SJSA1 (cell line): ENCODE measurements around the gene FOXN4. TPM values are rescaled to one million over a fixed set of nuclear protein-coding genes. Genes with fewer than 3 reads are reported as not detected.
A peak's percentile ranks its signal among the peaks of the same experiment; 100 is the strongest.

Experiments
- DNase-seq, 2 experiments: peaks; one replicate each; pipeline ENCODE4 v3.0.0-alpha.2; 2015 to 2020; ENCODE audit warnings: low spot score in 2 of 2, low read depth in 1 of 2
- H3K27ac ChIP-seq: fragments of 250-450 bp; sonication (Bioruptor Pico); 2 replicates; pipeline ENCODE4 v1.5.1; 2020; ENCODE audit warnings: mild to moderate bottlenecking, moderate library complexity
- H3K27me3 ChIP-seq: fragments of 250-450 bp; sonication (Bioruptor Pico); replicated peaks from 2 replicates; pipeline ENCODE4 v1.5.1; 2020; ENCODE audit warnings: mild to moderate bottlenecking, moderate library complexity
- H3K36me3 ChIP-seq: fragments of 250-450 bp; sonication (Bioruptor Pico); 2 replicates; pipeline ENCODE4 v1.5.1; 2020; ENCODE audit warnings: mild to moderate bottlenecking
- H3K4me1 ChIP-seq: fragments of 250-450 bp; sonication (Bioruptor Pico); replicated peaks from 2 replicates; pipeline ENCODE4 v1.6.1; 2021; ENCODE audit warnings: mild to moderate bottlenecking
- H3K4me3 ChIP-seq: fragments of 250-450 bp; sonication (Bioruptor Pico); 2 replicates; pipeline ENCODE4 v1.5.1; 2020; ENCODE audit warnings: mild to moderate bottlenecking
- H3K9me3 ChIP-seq: fragments of 250-450 bp; sonication (Bioruptor Pico); replicated peaks from 2 replicates; pipeline ENCODE4 v1.5.1; 2020; ENCODE audit warnings: mild to moderate bottlenecking
- total RNA-seq: library from RNA; depleted of rRNA; stranded (reverse); fragments of >200 nt; shearing (Covaris generic); gene quantifications from 2 replicates; pipeline ENCODE4 v1.2.3, GENCODE V29; 2014

The FOXN4 gene
- total RNA-seq, 1 experiment from 2014 or later = not detected

DNA sequence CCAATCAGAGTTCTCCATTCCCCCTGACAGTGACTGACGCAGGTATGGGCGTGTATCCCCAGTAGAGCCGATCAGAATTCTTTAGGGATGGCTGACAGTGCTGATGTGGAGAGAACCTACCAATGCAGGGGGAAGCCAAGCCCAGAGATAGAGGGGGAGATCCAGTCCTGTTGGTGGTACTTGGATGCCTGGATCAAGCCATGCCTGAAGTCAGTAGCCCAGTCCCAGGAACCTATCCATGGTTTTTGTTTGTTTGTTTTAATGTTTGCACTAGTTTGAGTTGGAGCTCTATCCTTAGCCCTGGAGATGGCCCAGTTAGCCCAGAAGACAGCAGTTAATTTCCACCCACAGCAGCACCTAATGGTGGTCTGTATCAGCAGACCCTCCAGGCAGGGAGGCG, 40.2 kb downstream of the FOXN4 start:
- no peaks in the 10 kb centered on the region for H3K4me1 ChIP-seq
- DNase-seq = no peak
- H3K27me3 ChIP-seq = no peaks in the 10 kb centered on the region
- no peak overlapping the region for H3K27ac ChIP-seq
- no peak overlapping the region for H3K4me3 ChIP-seq
- no peaks in the 10 kb centered on the region for H3K36me3 ChIP-seq
- no peaks in the 10 kb centered on the region for H3K9me3 ChIP-seq

DNA sequence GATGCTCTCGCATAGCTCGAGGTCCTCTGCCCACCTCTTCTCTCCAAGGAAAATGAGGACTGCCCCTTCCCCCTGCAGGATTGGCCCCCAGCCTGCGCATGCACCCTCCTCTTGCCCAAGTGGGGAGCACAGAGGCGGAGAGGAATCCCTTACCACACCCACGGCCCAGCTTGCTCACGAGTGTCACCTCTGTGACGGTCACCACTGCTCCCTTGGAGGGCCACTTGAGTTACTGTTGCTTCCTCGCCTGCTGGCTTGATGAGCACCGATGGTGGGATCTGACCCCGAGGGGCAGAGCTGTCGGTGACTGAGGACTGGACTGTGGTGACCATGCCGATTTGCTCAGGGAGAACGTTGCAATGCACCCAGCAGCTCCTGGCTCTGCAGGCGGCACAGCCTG, 41.7 kb downstream of the FOXN4 start:
- no peaks in the 10 kb centered on the region for H3K36me3 ChIP-seq
- DNase-seq = no peak
- H3K4me3 ChIP-seq = no peak overlapping the region
- no peaks in the 10 kb centered on the region for H3K4me1 ChIP-seq
- no peak overlapping the region for H3K27ac ChIP-seq
- H3K27me3 ChIP-seq = no peaks in the 10 kb centered on the region
- no peaks in the 10 kb centered on the region for H3K9me3 ChIP-seq

DNA sequence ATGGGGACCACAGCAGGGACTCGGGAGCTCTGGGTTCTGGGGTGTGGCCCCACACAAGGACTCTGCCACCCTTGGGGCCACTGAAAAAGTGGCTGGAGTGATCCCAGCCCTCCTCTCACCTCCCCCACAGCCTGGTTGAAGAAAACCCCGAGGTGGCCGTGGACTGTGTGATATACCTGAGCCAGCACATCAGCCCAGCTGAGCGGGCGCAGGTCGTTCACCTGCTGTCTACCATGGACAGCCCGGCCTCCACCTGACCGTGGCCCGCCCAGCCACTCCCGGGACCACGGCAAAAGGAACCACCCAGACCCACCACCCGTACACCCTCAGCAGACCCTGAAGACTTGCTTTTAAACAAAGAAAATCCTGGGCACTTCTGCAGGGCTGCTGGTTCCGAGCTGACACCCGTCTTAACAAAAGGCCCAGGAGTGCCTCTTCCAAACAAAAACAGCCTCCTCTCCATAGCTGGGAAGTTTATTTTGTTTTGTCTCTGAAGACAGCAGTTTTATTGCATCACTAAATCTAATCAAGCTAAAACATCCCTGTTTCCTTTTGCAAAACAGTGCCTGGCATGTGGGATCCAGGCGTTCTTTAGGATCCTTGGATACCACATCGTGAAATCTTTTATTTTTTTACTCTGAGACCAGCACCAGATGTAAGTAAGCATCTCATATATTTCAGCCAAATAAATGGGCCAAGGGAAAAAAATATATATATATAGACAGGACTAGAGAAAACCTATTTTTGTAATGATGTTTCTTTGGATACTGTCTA, 42.8 kb downstream of the FOXN4 start:
- DNase-seq = no peak
- no peaks in the 10 kb centered on the region for H3K9me3 ChIP-seq
- no peak overlapping the region for H3K4me3 ChIP-seq
- no peaks in the 10 kb centered on the region for H3K36me3 ChIP-seq
- H3K27ac ChIP-seq = no peak overlapping the region
- H3K27me3 ChIP-seq = no peaks in the 10 kb centered on the region
- no peaks in the 10 kb centered on the region for H3K4me1 ChIP-seq

DNA sequence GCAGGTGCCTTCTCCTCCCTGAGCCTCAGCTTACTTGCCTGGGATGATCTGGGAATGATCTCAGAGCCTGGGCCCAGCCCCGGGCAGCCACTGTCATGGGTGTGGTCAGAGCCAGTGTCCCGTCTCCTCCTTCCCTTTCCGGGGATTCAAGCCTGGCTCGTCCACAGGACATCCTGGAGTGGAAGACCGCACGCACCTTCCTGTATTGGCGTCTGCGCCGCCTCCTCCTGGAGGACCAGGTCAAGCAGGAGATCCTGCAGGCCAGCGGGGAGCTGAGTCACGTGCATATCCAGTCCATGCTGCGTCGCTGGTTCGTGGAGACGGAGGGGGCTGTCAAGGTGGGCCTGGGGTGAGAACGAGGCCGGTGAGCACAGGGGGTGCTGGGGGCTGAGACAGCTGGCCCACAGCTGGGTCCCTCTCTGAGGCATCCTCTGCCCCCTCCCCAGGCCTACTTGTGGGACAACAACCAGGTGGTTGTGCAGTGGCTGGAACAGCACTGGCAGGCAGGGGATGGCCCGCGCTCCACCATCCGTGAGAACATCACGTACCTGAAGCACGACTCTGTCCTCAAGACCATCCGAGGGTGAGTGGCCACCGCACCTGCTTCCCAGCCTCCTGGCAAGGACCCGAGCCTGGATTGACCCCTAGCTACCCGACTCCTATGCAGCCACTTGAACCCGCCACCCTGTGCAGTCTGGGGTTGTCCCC, 44.0 kb downstream of the FOXN4 start:
- H3K4me3 ChIP-seq = no peak overlapping the region
- no peaks in the 10 kb centered on the region for H3K9me3 ChIP-seq
- DNase-seq = no peak

DNA sequence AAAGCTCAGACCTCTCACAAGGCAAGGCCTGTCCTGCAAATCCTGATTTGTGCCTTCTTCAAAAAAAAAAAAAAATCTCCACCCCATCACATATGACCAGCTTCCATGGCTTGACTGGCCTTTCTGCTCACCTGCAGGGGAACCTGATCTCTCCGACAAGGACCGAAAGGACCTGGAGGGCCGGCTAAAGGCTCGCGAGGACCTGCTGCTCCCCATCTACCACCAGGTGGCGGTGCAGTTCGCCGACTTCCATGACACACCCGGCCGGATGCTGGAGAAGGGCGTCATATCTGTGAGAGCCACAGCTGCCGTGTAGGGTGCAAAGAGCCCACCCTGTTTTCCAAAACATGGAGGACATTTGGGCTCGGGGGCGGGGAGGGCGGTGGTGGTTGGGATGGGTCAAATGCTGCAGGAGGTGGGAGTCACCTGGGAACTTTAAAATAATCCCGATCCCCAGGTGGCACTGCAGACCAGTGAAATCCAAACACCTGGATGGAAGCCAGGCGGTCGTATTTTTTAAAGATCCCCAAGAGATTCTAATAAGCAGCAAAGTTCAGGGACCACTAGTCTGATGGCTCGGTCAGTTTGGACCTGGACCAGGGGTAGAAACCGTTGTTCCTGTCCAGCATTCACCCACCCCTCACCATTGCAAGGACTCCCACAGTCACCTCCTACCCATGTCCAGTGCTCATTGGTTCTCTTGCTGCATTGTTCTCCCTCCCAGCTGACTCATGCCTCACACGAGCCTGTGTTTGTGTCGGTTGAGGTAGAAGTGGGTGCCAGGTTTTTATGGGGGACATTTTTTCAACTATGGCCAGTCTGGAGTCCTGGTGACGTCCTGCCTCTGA, 44.8 kb downstream of the FOXN4 start:
- Histone ChIP-seq H3K4me1 (no peaks in the 10 kb centered on the region), H3K27ac (no peak overlapping the region), H3K36me3 (no peaks in the 10 kb centered on the region), H3K4me3 (no peak overlapping the region), H3K9me3 (no peaks in the 10 kb centered on the region), H3K27me3 (no peaks in the 10 kb centered on the region)
- peak; percentile 21 to 71 for DNase-seq

More for the DNA sequence above, 44.0 kb downstream of the FOXN4 start:
- Histone ChIP-seq H3K4me1 (no peaks in the 10 kb centered on the region), H3K36me3 (no peaks in the 10 kb centered on the region), H3K27ac (no peak overlapping the region), H3K27me3 (no peaks in the 10 kb centered on the region)

DNA sequence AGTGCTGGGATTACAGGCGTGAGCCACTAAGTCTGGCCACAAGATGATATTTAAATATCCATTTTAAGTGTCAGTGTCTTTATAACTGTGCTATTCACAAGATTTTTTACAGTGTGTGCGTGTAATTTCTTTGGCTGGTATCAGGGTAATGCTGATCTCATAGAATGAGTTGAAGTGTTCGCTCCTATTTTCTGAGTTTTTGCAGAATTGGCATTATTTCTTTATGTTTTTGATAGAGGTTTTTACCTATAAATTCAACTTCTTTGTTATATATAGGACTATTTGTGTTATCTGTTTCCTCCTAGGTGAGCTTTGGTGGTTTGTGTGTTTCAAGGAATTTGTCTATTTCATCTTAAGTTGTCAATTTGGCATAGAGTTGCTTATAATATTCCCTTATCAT, 45.6 kb downstream of the FOXN4 start:
- H3K36me3 ChIP-seq = no peaks in the 10 kb centered on the region
- H3K27ac ChIP-seq = no peak overlapping the region
- H3K4me1 ChIP-seq = no peaks in the 10 kb centered on the region
- no peak overlapping the region for H3K4me3 ChIP-seq
- no peak for DNase-seq
- H3K27me3 ChIP-seq = no peaks in the 10 kb centered on the region
- H3K9me3 ChIP-seq = no peaks in the 10 kb centered on the region

DNA sequence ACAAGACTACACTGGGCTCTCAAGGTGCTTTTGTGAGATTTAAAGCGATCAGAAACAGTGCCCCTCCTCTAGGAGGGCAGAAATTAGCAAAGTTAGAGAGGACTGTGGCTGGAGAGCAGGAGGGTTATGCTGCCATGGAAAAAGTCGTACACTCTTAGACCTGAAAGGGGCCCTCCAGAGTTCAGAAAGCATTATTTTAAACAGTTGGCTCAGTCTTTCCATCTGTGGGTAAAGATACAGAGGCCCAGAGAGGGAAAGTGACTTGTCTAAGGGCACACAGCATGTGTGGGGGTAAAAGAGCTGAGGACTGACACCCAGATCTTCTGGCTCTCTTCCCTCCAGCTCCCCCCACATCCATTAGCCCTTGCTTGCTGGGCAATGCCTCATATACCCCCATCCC, 47.1 kb downstream of the FOXN4 start:
- Histone ChIP-seq H3K9me3 (no peaks in the 10 kb centered on the region), H3K4me1 (no peaks in the 10 kb centered on the region), H3K4me3 (no peak overlapping the region), H3K36me3 (no peaks in the 10 kb centered on the region), H3K27me3 (no peaks in the 10 kb centered on the region), H3K27ac (no peak overlapping the region)
- DNase-seq = no peak

DNA sequence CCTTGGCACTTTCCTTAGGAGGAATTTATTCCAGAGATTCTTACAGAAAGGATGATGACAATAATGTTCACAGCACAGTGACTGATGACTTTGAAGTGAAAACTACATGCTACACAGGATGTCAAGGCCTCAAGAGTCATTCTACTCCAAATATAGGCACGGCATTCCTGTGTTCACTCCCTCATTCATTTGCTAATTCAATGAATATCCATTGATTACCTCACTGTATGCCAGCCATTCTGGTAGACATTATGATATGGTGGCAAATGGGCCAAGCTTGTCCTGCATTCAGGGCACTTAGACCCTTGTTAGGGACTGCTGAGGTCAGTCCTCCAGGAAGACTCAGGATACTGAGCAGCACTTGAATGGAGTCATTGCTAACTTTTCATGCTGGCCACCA, 48.0 kb downstream of the FOXN4 start:
- no peak overlapping the region for H3K27ac ChIP-seq
- H3K36me3 ChIP-seq = no peaks in the 10 kb centered on the region
- DNase-seq = no peak
- H3K4me3 ChIP-seq = no peak overlapping the region
- H3K9me3 ChIP-seq = no peaks in the 10 kb centered on the region
- no peaks in the 10 kb centered on the region for H3K4me1 ChIP-seq
- no peaks in the 10 kb centered on the region for H3K27me3 ChIP-seq

DNA sequence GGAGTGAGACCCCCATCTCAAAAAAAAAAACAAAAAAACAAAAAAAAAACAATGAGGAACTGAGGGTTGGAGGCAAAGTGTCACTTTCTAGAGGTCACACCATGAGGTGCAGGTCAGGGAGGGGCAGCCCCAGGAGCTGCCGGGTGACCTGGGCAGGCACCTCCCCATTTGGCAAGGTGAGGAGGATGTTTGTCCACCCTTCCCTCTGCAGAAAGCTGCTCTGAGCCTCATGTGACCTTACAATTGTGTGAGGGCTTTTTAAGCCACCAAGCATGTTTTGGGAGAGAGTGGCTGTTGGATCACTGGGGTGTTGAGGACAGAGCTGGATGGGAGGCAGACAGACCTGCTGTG, 49.6 kb downstream of the FOXN4 start:
- Histone ChIP-seq H3K4me1 (no peaks in the 10 kb centered on the region), H3K4me3 (no peak overlapping the region), H3K36me3 (no peaks in the 10 kb centered on the region), H3K9me3 (no peaks in the 10 kb centered on the region), H3K27ac (no peak overlapping the region), H3K27me3 (no peaks in the 10 kb centered on the region)
- no peak for DNase-seq

DNA sequence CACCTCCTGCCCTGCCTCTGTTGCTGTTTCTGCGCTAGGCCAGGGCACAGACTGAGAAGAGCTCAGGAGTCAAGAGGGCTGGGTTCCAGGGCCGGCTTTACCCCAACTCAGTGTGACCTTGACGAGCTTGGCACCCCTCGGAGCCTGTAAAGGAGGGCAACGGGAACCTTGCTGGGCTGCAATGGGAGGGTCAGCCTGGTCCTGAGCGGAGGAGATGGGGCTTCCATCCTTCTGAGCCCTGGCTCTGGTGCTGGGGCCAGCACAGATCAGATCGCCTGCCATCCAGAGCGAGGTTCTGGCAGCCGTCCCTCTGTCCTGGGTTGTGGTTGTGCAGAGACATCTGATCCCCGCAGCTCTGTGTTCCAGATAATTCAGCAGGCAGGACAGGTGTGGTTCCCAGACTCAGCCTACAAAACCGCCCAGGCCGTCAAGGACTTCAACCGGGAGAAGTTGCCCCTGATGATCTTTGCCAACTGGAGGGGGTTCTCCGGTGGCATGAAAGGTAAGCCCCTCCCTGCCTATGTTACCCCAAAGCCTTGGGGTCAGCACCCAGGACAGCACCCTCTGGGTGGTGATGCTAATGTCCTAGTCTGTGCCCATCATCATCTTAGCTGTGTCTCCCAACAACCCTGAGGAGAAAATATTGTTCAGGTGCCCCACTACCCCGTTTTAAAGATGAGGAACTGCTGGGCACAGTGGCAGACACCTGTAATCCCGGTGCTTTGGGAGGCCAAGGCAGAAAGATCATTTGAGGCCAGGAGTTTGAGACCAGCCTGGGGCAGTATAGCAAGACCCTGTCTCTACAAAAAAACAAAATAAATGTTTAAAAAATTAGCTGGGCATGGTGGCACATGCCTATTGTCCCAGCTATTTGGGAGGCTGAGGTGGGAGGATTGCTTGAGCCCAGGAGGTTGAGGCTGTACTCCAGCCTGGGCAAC, 50.2 kb downstream of the FOXN4 start:
- no peaks in the 10 kb centered on the region for H3K27me3 ChIP-seq

DNA sequence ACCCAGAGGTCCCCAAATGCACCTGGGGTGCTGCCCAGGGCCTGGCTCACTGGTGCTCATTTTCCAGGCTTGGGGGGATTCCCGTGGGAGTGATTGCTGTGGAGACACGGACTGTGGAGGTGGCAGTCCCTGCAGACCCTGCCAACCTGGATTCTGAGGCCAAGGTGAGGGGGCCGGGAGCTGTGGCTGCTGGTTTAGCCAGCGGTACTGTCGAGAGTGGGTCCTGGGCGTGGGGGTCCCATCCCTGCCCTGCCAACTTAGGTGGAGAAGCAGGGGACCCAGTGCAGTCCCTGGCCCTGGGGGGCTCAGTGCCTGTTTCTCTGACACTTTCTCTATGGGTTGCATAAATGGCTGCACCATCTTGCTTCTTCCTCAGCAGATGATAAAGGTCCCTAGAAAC, 50.9 kb downstream of the FOXN4 start:
- H3K27me3 ChIP-seq = no peaks in the 10 kb centered on the region
- H3K4me1 ChIP-seq = no peaks in the 10 kb centered on the region
- no peak overlapping the region for H3K27ac ChIP-seq
- DNase-seq = no peak
- H3K4me3 ChIP-seq = no peak overlapping the region
- no peaks in the 10 kb centered on the region for H3K36me3 ChIP-seq
- no peaks in the 10 kb centered on the region for H3K9me3 ChIP-seq

More for the DNA sequence above, 50.2 kb downstream of the FOXN4 start:
- Histone ChIP-seq H3K36me3 (no peaks in the 10 kb centered on the region), H3K27ac (no peak overlapping the region), H3K9me3 (no peaks in the 10 kb centered on the region), H3K4me3 (no peak overlapping the region), H3K4me1 (no peaks in the 10 kb centered on the region)
- DNase-seq = no peak

DNA sequence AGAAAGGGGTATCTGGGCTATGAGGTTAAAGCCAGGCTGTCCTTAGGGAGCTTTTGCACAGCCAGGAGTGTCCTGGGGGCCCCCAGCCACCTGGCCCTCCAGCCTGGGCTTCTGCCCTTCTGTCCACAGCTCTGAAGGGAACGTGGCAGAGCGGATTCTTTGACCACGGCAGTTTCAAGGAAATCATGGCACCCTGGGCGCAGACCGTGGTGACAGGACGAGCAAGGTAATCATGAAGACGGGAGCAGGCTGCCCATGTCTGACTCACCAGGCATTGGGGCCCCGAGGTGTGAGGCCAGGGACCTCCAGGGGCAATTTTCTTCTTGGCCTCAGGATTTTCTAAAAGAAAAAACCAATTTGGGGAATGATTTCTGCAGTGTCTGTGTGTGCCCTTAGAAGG, 53.1 kb downstream of the FOXN4 start:
- H3K27ac ChIP-seq = no peak overlapping the region

DNA sequence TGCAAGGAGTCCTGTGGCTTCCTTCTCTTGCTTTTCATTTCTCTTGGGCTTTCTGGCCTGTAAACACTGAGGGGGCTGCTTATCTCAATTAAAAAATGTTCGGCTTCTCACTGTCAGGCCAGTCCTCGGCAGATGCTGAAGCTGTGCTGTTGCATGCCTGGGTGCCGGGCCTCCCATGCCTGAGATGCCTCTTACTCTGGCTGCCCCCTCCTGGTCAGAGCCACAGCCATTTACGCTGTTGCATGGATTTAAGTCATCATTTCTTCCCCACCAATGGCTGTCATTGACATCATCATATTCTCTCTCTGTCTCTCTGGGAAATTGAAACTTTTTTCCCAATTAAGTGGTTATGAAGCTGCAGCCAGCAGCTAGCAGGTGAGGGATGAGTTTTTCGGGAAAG, 53.7 kb downstream of the FOXN4 start:
- Histone ChIP-seq H3K36me3 (no peaks in the 10 kb centered on the region), H3K9me3 (no peaks in the 10 kb centered on the region), H3K27ac (no peak overlapping the region), H3K4me1 (no peaks in the 10 kb centered on the region), H3K27me3 (no peaks in the 10 kb centered on the region), H3K4me3 (no peak overlapping the region)
- no peak for DNase-seq

More for the DNA sequence above, 53.1 kb downstream of the FOXN4 start:
- H3K36me3 ChIP-seq = no peaks in the 10 kb centered on the region
- no peaks in the 10 kb centered on the region for H3K27me3 ChIP-seq
- H3K4me1 ChIP-seq = no peaks in the 10 kb centered on the region
- no peak for DNase-seq
- no peaks in the 10 kb centered on the region for H3K9me3 ChIP-seq
- H3K4me3 ChIP-seq = no peak overlapping the region
